NK-92 treated with Interleukin-12 subunit alpha and Interleukin-12 subunit beta, amount 100 ng/mL, for 24 hours (cell line): ENCODE data around the gene RPL39L.
"Not testable (repeated sequence)": the region's sequence is repeated elsewhere in the genome, so short reads cannot be mapped to it uniquely, and the experiment has no call there.

Experiments
- DNase-seq: peaks from one replicate; lab custom pipeline; 2025; lab: John Stamatoyannopoulos, UW

RPL39L gene

GRCh38 chr3:187139126-187139894, at the start of gene RPL39L:
Gene RPL39L, minus strand, starts transcription at chr3:187139496. Its CDS starts 18,196 bp downstream, at chr3:187121300.
- DNase-seq = peak; percentile 95

GRCh38 chr3:187188931-187189330, 49.6 kb upstream of the RPL39L start:
- no peak for DNase-seq

GRCh38 chr3:187186801-187187421, 47.6 kb upstream of the RPL39L start:
- no peak for DNase-seq

GRCh38 chr3:187186375-187186774, 47.1 kb upstream of the RPL39L start:
- no peak for DNase-seq

GRCh38 chr3:187185759-187186158, 46.5 kb upstream of the RPL39L start:
- no peak for DNase-seq

GRCh38 chr3:187183903-187184302, 44.6 kb upstream of the RPL39L start:
- DNase-seq = no peak

GRCh38 chr3:187183210-187183862, 44.0 kb upstream of the RPL39L start:
- no peak for DNase-seq

GRCh38 chr3:187181454-187182170, 42.3 kb upstream of the RPL39L start:
- DNase-seq = no peak

GRCh38 chr3:187172929-187173328, 33.6 kb upstream of the RPL39L start:
- no peak for DNase-seq

GRCh38 chr3:187170911-187171310, 31.6 kb upstream of the RPL39L start:
- DNase-seq = not testable (repeated sequence)

GRCh38 chr3:187169231-187169960, 30.1 kb upstream of the RPL39L start:
- no peak for DNase-seq

- no peak for DNase-seq
Measured at GRCh38 chr3:187167777-187168176, 28.5 kb upstream of the RPL39L start.

- DNase-seq = no peak
Measured at GRCh38 chr3:187166750-187167149, 27.5 kb upstream of the RPL39L start.

GRCh38 chr3:187165144-187165543, 25.8 kb upstream of the RPL39L start:
- DNase-seq = no peak

GRCh38 chr3:187162265-187162953, 23.1 kb upstream of the RPL39L start:
- DNase-seq = no peak

- DNase-seq = no peak
Measured at GRCh38 chr3:187161556-187161955, 22.3 kb upstream of the RPL39L start.

- DNase-seq = peak; percentile 20
Measured at GRCh38 chr3:187150599-187150998, 11.3 kb upstream of the RPL39L start.

GRCh38 chr3:187150186-187150585, 10.9 kb upstream of the RPL39L start:
- DNase-seq = no peak

GRCh38 chr3:187146389-187146788, 7.1 kb upstream of the RPL39L start:
- DNase-seq = no peak

GRCh38 chr3:187145149-187145895, 6.0 kb upstream of the RPL39L start:
- no peak for DNase-seq
